A549 (cell line): Measurements from ENCODE around the gene COG5.

ENCODE experiments used
- CEBPB ChIP-seq, 2 experiments: fragments of >200 bp in 1 of 2; sonication (Bioruptor Twin) in 1 of 2; formaldehyde crosslinking in 1 of 2; IDR thresholded peaks; 2 replicates each; pipeline ENCODE4 v1.6.1; 2012 to 2016
- JUNB ChIP-seq: fragments of >200 bp; sonication (Bioruptor Twin); formaldehyde crosslinking; IDR thresholded peaks from 2 replicates; pipeline ENCODE4 v1.6.1; 2016
- MAFK ChIP-seq: fragments of 450-650 bp; IDR thresholded peaks from 2 replicates; pipeline ENCODE4 v1.6.1; 2014; ENCODE audit not compliant: partially characterized antibody
- MAX ChIP-seq: IDR thresholded peaks from 2 replicates; pipeline ENCODE4 v1.6.1; 2012
- POLR2A ChIP-seq: IDR thresholded peaks from 2 replicates; pipeline ENCODE4 v1.6.1; 2012; ENCODE audit warnings: mild to moderate bottlenecking, low read length
- RAD21 ChIP-seq, 2 experiments: fragments of >200 bp in 1 of 2; sonication (Bioruptor Twin) in 1 of 2; formaldehyde crosslinking in 1 of 2; IDR thresholded peaks in 1 of 2; conservative IDR thresholded peaks in 1 of 2; 2 replicates in 1 of 2; 3 replicates in 1 of 2; pipeline ENCODE4 v1.6.1; 2012 to 2018; ENCODE audit warnings: inconsistent platforms in 1 of 2
- ZFP36 ChIP-seq: fragments of 450-650 bp; IDR thresholded peaks from 2 replicates; pipeline ENCODE4 v1.6.1; 2014; ENCODE audit warnings: borderline replicate concordance; ENCODE audit not compliant: partially characterized antibody
- TF ChIP-seq, protein P1 (sequence below): fragments of >200 bp; sonication (Bioruptor Twin); formaldehyde crosslinking; IDR thresholded peaks from 3 replicates; pipeline ENCODE4 v1.5.1; 2016
- TF ChIP-seq, protein P2 (sequence below): fragments of 450-650 bp; IDR thresholded peaks from 2 replicates; pipeline ENCODE4 v1.6.1; 2014; ENCODE audit warnings: antibody characterized with exemption

DNA sequence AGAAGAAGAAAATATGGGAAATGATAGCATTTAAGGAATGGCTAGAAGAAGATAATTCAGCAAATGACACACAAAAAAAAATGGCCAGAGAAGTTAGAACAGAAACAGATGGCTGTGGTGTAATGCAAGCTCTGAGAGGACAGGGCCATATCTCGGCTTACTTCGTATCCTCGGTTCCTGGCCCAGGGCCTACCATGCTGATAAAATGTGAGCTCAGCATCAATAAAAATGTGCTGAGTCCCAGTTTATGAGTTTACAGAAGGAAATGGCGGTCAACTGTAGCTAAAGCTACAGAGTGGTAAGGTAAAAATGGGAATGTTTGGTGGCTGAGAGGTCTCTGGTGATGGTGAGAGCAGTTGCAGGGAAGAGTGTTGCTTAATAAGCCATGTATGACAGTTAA, 354.2 kb downstream of the COG5 start:
- TF ChIP-seq, protein P1, sequence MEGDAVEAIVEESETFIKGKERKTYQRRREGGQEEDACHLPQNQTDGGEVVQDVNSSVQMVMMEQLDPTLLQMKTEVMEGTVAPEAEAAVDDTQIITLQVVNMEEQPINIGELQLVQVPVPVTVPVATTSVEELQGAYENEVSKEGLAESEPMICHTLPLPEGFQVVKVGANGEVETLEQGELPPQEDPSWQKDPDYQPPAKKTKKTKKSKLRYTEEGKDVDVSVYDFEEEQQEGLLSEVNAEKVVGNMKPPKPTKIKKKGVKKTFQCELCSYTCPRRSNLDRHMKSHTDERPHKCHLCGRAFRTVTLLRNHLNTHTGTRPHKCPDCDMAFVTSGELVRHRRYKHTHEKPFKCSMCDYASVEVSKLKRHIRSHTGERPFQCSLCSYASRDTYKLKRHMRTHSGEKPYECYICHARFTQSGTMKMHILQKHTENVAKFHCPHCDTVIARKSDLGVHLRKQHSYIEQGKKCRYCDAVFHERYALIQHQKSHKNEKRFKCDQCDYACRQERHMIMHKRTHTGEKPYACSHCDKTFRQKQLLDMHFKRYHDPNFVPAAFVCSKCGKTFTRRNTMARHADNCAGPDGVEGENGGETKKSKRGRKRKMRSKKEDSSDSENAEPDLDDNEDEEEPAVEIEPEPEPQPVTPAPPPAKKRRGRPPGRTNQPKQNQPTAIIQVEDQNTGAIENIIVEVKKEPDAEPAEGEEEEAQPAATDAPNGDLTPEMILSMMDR: no peak
- TF ChIP-seq ZFP36 (no peak), POLR2A (no peak), RAD21 (conservative IDR thresholded peaks at IDR 0.05 in 1 of 2, IDR thresholded peaks at IDR 0.05 in 1 of 2) (no peak), JUNB (no peak), MAX (no peak), CEBPB (IDR thresholded peaks at IDR 0.05) (no peak), MAFK (no peak)
- TF ChIP-seq, protein P2, sequence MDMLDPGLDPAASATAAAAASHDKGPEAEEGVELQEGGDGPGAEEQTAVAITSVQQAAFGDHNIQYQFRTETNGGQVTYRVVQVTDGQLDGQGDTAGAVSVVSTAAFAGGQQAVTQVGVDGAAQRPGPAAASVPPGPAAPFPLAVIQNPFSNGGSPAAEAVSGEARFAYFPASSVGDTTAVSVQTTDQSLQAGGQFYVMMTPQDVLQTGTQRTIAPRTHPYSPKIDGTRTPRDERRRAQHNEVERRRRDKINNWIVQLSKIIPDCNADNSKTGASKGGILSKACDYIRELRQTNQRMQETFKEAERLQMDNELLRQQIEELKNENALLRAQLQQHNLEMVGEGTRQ: no peak
